ENCODE measurements around the gene CABP5. TPM values are rescaled to one million over a fixed set of nuclear protein-coding genes. Genes with fewer than 3 reads are reported as not detected.

Gene CABP5
- total and polyA plus RNA-seq, 2 donors (not counting 1 experiment from before 2014, with no cell fraction given): not detected

DNA sequence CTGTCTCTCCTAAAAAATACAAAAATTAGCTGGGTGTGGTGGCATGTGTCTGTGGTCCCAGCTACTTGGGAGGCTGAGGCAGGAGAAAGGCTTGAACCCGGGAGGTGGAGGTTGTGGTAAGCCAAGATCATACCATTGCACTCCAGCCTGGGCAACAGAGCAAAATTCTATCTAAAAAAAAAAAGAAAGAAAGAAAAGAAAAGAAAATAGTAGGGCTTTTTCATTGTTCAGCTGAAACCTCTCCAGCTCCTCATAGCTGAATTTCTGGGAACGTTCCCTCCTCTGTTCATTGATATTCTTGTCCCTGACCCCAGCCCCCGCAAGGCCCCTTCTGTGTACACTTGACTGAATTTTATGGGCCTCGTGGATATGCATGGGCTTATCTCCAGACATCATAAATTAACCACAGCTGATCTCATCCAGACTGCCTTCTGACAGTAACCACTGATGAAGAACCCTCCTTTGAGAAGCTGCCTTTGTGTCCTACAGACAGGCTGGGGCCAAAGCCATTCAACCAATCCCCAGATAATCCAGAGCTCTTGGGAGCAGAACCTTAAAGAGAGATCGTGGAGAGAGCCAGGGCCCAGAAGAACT, 49.6 kb downstream of the CABP5 start, which contains the start of gene ELSPBP1:
Gene ELSPBP1, plus strand, starts transcription at position 424 of the 594 bp plus-strand sequence. CDS start 14,036 bp downstream, outside the sequence.
- Histone ChIP-seq H3K4me3 (replicated peaks in 1 of 4; ENCODE audit: control extremely low read depth in 1 of 4, insufficient read depth in 1 of 4, low read depth in 3 of 4, low read length in 4 of 4) (no peak within 1 kb of the TSS), H3K9ac (ENCODE audit: insufficient read depth, low read length) (no peak within 1 kb of the TSS), H3K27me3 (ENCODE audit: control insufficient read depth, insufficient read depth, low read length) (no peaks in the 10 kb centered on the region), H2AFZ (ENCODE audit: low read length) (no peak within 1 kb of the TSS), H3K27ac (ENCODE audit: insufficient read depth, low read length) (no peak within 1 kb of the TSS), H3K4me1 (ENCODE audit: control insufficient read depth, extremely low read depth, insufficient read depth, low read length) (no peaks in the 10 kb centered on the region), H3K4me2 (ENCODE audit: extremely low read depth, insufficient read depth, low read length) (no peak within 1 kb of the TSS), H3K9me3 (ENCODE audit: control insufficient read depth, insufficient read depth, low read depth, low read length) (no peaks in the 10 kb centered on the region), H4K20me1 (ENCODE audit: control insufficient read depth, extremely low read depth, insufficient read depth, low read length) (no peaks in the 10 kb centered on the region), H3K36me3 (ENCODE audit: control insufficient read depth, insufficient read depth, low read length) (no peaks in the 10 kb centered on the region), H3K79me2 (ENCODE audit: control insufficient read depth, insufficient read depth, low read length) (no peaks in the 10 kb centered on the region)
- DNase-seq (ENCODE audit: low read depth in 2 of 2): no peak
- TF ChIP-seq, protein P1, sequence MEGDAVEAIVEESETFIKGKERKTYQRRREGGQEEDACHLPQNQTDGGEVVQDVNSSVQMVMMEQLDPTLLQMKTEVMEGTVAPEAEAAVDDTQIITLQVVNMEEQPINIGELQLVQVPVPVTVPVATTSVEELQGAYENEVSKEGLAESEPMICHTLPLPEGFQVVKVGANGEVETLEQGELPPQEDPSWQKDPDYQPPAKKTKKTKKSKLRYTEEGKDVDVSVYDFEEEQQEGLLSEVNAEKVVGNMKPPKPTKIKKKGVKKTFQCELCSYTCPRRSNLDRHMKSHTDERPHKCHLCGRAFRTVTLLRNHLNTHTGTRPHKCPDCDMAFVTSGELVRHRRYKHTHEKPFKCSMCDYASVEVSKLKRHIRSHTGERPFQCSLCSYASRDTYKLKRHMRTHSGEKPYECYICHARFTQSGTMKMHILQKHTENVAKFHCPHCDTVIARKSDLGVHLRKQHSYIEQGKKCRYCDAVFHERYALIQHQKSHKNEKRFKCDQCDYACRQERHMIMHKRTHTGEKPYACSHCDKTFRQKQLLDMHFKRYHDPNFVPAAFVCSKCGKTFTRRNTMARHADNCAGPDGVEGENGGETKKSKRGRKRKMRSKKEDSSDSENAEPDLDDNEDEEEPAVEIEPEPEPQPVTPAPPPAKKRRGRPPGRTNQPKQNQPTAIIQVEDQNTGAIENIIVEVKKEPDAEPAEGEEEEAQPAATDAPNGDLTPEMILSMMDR (conservative IDR thresholded peaks at IDR 0.05 in 1 of 2, IDR thresholded peaks at IDR 0.05 in 1 of 2; ENCODE audit: low read depth in 1 of 2, low read length in 2 of 2): no peak
- no peak for TF ChIP-seq EZH2 (IDR thresholded peaks at IDR 0.05; ENCODE audit: low read length, missing control alignments)

DNA sequence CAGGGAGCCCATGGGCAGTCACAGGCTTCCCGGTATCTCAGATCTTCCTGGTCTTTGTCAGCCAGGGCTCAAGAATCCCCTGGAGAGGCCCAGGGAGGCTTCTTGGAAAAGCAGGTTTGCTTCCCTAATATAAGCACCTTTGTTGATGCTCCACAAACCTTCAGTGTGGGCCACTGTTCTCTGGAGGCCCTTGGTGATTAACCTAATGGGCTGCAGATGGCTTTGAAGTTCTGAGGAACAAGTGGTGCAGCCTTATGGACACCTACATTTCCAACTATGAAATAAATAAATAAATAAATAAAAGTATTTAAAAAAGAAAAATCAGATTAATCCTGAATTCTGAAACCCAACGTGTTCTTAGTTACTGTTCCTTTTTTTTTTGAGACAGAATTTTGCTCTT, 51.8 kb downstream of the CABP5 start, which contains the start of gene BSPH1:
Gene BSPH1, minus strand, starts transcription at position 101 of the 400 bp plus-strand sequence. Its CDS starts 89 bp downstream, at position 12.
- no peak within 1 kb of the TSS for H3K27ac ChIP-seq (ENCODE audit: insufficient read depth, low read length)
- H3K36me3 ChIP-seq (ENCODE audit: control insufficient read depth, insufficient read depth, low read length): no peaks in the 10 kb centered on the region
- no peak within 1 kb of the TSS for H3K4me3 ChIP-seq (replicated peaks in 1 of 4; ENCODE audit: control extremely low read depth in 1 of 4, insufficient read depth in 1 of 4, low read depth in 3 of 4, low read length in 4 of 4)
- no peak within 1 kb of the TSS for H3K9ac ChIP-seq (ENCODE audit: insufficient read depth, low read length)
- H3K4me1 ChIP-seq (ENCODE audit: control insufficient read depth, extremely low read depth, insufficient read depth, low read length): no peaks in the 10 kb centered on the region
- H2AFZ ChIP-seq (ENCODE audit: low read length): no peak within 1 kb of the TSS
- H3K27me3 ChIP-seq (ENCODE audit: control insufficient read depth, insufficient read depth, low read length): no peaks in the 10 kb centered on the region
- no peak within 1 kb of the TSS for H3K4me2 ChIP-seq (ENCODE audit: extremely low read depth, insufficient read depth, low read length)
- TF ChIP-seq, protein P1 (conservative IDR thresholded peaks at IDR 0.05 in 1 of 2, IDR thresholded peaks at IDR 0.05 in 1 of 2; ENCODE audit: low read depth in 1 of 2, low read length in 2 of 2): no peak
- TF ChIP-seq EZH2 (IDR thresholded peaks at IDR 0.05; ENCODE audit: low read length, missing control alignments): no peak
- no peak for DNase-seq (ENCODE audit: low read depth in 2 of 2)
- H3K9me3 ChIP-seq (ENCODE audit: control insufficient read depth, insufficient read depth, low read depth, low read length): no peaks in the 10 kb centered on the region
- H4K20me1 ChIP-seq (ENCODE audit: control insufficient read depth, extremely low read depth, insufficient read depth, low read length): no peaks in the 10 kb centered on the region
- H3K79me2 ChIP-seq (ENCODE audit: control insufficient read depth, insufficient read depth, low read length): no peaks in the 10 kb centered on the region

DNA sequence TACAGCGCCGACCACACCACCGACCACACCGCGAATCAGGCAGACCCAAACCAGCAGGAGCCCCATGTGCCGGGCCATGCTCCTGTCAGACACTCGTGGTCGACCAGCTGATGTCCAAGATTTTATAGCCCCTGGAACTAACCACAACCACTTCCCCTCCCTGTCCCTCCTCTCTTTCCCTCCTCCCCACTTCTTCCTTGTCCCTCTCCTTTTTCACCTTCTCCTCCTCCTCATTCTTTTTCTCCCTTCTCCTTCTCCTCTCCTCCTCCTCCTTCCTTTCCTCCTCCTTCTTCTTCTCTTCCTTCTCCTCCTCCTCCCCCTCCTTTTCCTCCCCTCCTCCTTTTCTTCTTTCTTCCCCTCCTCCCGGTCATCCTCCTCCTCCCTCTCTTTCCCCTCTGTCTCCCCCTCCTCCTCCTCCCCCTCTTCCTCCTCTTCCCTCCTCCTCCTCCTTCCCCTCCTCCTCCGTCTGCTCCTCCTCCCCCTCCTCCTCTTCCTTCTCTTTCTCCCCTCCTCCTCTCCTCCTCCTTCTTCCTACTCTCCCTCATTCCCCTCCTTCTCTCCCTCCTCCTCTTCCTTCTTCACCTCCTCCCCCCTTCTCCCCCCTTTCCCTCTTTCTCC, 52.6 kb downstream of the CABP5 start:
- no peaks in the 10 kb centered on the region for H3K4me1 ChIP-seq (ENCODE audit: control insufficient read depth, extremely low read depth, insufficient read depth, low read length)
- no peaks in the 10 kb centered on the region for H3K36me3 ChIP-seq (ENCODE audit: control insufficient read depth, insufficient read depth, low read length)
- no peak overlapping the region for H3K4me2 ChIP-seq (ENCODE audit: extremely low read depth, insufficient read depth, low read length)
- no peak for DNase-seq (ENCODE audit: low read depth in 2 of 2)
- no peak overlapping the region for H2AFZ ChIP-seq (ENCODE audit: low read length)
- no peaks in the 10 kb centered on the region for H3K79me2 ChIP-seq (ENCODE audit: control insufficient read depth, insufficient read depth, low read length)
- H3K27ac ChIP-seq (ENCODE audit: insufficient read depth, low read length): no peak overlapping the region
- H3K9me3 ChIP-seq (ENCODE audit: control insufficient read depth, insufficient read depth, low read depth, low read length): no peaks in the 10 kb centered on the region
- no peak overlapping the region for H3K9ac ChIP-seq (ENCODE audit: insufficient read depth, low read length)
- no peaks in the 10 kb centered on the region for H4K20me1 ChIP-seq (ENCODE audit: control insufficient read depth, extremely low read depth, insufficient read depth, low read length)
- no peak for TF ChIP-seq EZH2 (IDR thresholded peaks at IDR 0.05; ENCODE audit: low read length, missing control alignments)
- TF ChIP-seq, protein P1 (conservative IDR thresholded peaks at IDR 0.05 in 1 of 2, IDR thresholded peaks at IDR 0.05 in 1 of 2; ENCODE audit: low read depth in 1 of 2, low read length in 2 of 2): no peak
- no peak overlapping the region for H3K4me3 ChIP-seq (replicated peaks in 1 of 4; ENCODE audit: control extremely low read depth in 1 of 4, insufficient read depth in 1 of 4, low read depth in 3 of 4, low read length in 4 of 4)
- no peaks in the 10 kb centered on the region for H3K27me3 ChIP-seq (ENCODE audit: control insufficient read depth, insufficient read depth, low read length)
